GM23248 (cell line): ENCODE measurements around the gene PRICKLE1. TPM values are rescaled to one million over a fixed set of nuclear protein-coding genes. Genes with fewer than 3 reads are reported as not detected.

ENCODE experiments used
- DNase-seq: peaks from one replicate; pipeline ENCODE4 v3.0.0-alpha.2; 2015
- H2AFZ ChIP-seq: fragments of 200-600 bp; sonication (generic); 2 replicates; pipeline ENCODE4 v1.6.1; 2016; ENCODE audit warnings: antibody characterized with exemption
- H3F3A ChIP-seq: fragments of 200-600 bp; sonication (generic); 2 replicates; pipeline ENCODE4 v1.6.1; 2016; ENCODE audit warnings: mild to moderate bottlenecking, antibody characterized with exemption, mixed run types; ENCODE audit not compliant: insufficient read depth
- H3K27ac ChIP-seq: fragments of 200-600 bp; sonication (generic); 2 replicates; pipeline ENCODE4 v1.5.1; 2016; ENCODE audit warnings: mild to moderate bottlenecking
- H3K27me3 ChIP-seq: fragments of 200-600 bp; sonication (generic); replicated peaks from 2 replicates; pipeline ENCODE4 v1.6.1; 2016; ENCODE audit warnings: mild to moderate bottlenecking; ENCODE audit not compliant: insufficient read depth
- H3K36me3 ChIP-seq: fragments of 200-600 bp; sonication (generic); 2 replicates; pipeline ENCODE4 v1.6.1; 2016; ENCODE audit warnings: low read depth, mild to moderate bottlenecking
- H3K4me1 ChIP-seq: fragments of 200-600 bp; sonication (generic); 2 replicates; pipeline ENCODE4 v1.6.1; 2016; ENCODE audit warnings: mild to moderate bottlenecking; ENCODE audit not compliant: insufficient read depth
- H3K4me2 ChIP-seq: fragments of 200-600 bp; sonication (generic); one replicate; pipeline ENCODE4 v1.6.1; 2016; ENCODE audit warnings: mild to moderate bottlenecking; ENCODE audit not compliant: unreplicated experiment
- H3K4me3 ChIP-seq: fragments of 200-600 bp; sonication (generic); 2 replicates; pipeline ENCODE4 v1.5.1; 2016; ENCODE audit warnings: mild to moderate bottlenecking
- H3K79me2 ChIP-seq: fragments of 200-600 bp; sonication (generic); 2 replicates; pipeline ENCODE4 v1.6.1; 2016; ENCODE audit warnings: mild to moderate bottlenecking; ENCODE audit not compliant: insufficient read depth
- H3K9ac ChIP-seq: fragments of 200-600 bp; sonication (generic); 2 replicates; pipeline ENCODE4 v1.6.1; 2016; ENCODE audit warnings: mild to moderate bottlenecking
- H3K9me2 ChIP-seq: fragments of 200-600 bp; sonication (generic); 2 replicates; pipeline ENCODE4 v1.6.1; 2016; ENCODE audit warnings: mixed run types, mild to moderate bottlenecking, moderate library complexity; ENCODE audit not compliant: insufficient read depth
- H3K9me3 ChIP-seq: fragments of 200-600 bp; sonication (generic); one replicate; pipeline ENCODE4 v1.6.1; 2017; ENCODE audit warnings: low read depth
- H4K20me1 ChIP-seq: fragments of 200-600 bp; sonication (generic); 2 replicates; pipeline ENCODE4 v1.6.0; 2016; ENCODE audit not compliant: insufficient read depth
- EZH2 ChIP-seq: fragments of 200-600 bp; sonication (generic); IDR thresholded peaks from 2 replicates; pipeline ENCODE4 v1.6.1; 2018; ENCODE audit warnings: antibody characterized with exemption, mild to moderate bottlenecking; ENCODE audit not compliant: insufficient read depth, poor library complexity, severe bottlenecking
- EZH2phosphoT487 ChIP-seq: fragments of 200-600 bp; sonication (generic); IDR thresholded peaks from 2 replicates; pipeline ENCODE4 v1.6.1; 2018; ENCODE audit warnings: antibody characterized with exemption, moderate library complexity, mild to moderate bottlenecking, low read depth; ENCODE audit not compliant: insufficient read depth
- WGBS, 2 experiments: methylation state at CpG; one replicate each; pipeline ENCODE4 v1.1.6; 2015 to 2017; ENCODE audit warnings: low lambda C conversion rate in 2 of 2, low coverage in 1 of 2; ENCODE audit errors: missing lambda C conversion rate in 2 of 2; 5-methylcytosine and 5-hydroxymethylcytosine counted together
- in situ Hi-C: fragments of 300-500 bp; cut with MboI; formaldehyde crosslinking; loops from 2 replicates; pipeline ENCODE4 v1.15.0; 2020
- polyA plus RNA-seq: library from polyadenylated mRNA; unstranded; fragments of >200 nt; fragmentation: Nextera tagmentation; extraction: Ambion mirVana; gene quantifications from 2 replicates; pipeline ENCODE4 v1.2.1, GENCODE V29; 2016
- total RNA-seq: library from RNA; depleted of rRNA; stranded (reverse); fragments of >200 nt; shearing (Covaris generic); gene quantifications from 2 replicates; pipeline ENCODE4 v1.2.3, GENCODE V29; 2014

Gene PRICKLE1
- total and polyA plus RNA-seq, 2 experiments from 2014 or later: 12.9 to 25.7 TPM

GRCh38 chr12:42538203-42538602 is 51.3 kb downstream of the PRICKLE1 start:
- Histone ChIP-seq H3K9ac (no peak overlapping the region), H3K79me2 (peaks cover 89% of the 10 kb centered on the region), H3K27ac (no peak overlapping the region), H3K4me3 (no peak overlapping the region), H3F3A (no peaks in the 10 kb centered on the region), H2AFZ (no peak overlapping the region), H3K27me3 (no peaks in the 10 kb centered on the region), H3K36me3 (no peaks in the 10 kb centered on the region), H3K9me2 (no peaks in the 10 kb centered on the region), H4K20me1 (no peaks in the 10 kb centered on the region), H3K9me3 (no peaks in the 10 kb centered on the region), H3K4me2 (no peak overlapping the region), H3K4me1 (peaks cover 8% of the 10 kb centered on the region)
- DNase-seq: no peak
- in situ Hi-C loops: no loop called here
- no peak for TF ChIP-seq EZH2phosphoT487
- no peak for TF ChIP-seq EZH2
- WGBS, 2 experiments: 41 to 42% methylated on average over 3 of the region's 3 CpGs

- in situ Hi-C loops: no loop called here
- TF ChIP-seq EZH2phosphoT487 (no peak), EZH2 (no peak)
- no peak overlapping the region for H3K9ac ChIP-seq
- H3K9me3 ChIP-seq: no peaks in the 10 kb centered on the region
- peaks cover 6% of the 10 kb centered on the region; the same call in 1 of the 2 replicates for H3K36me3 ChIP-seq
- no peaks in the 10 kb centered on the region for H3K9me2 ChIP-seq
- H3K4me3 ChIP-seq: no peak overlapping the region
- H3K27ac ChIP-seq: no peak overlapping the region
- 77 to 93% methylated on average over 4 of the region's 4 CpGs for WGBS, 2 experiments
- DNase-seq: no peak
- no peaks in the 10 kb centered on the region; the same call in none of the 2 replicates for H3K4me1 ChIP-seq
- no peak overlapping the region for H2AFZ ChIP-seq
- H3K79me2 ChIP-seq: peaks cover 92% of the 10 kb centered on the region
- H3F3A ChIP-seq: no peaks in the 10 kb centered on the region
- H3K4me2 ChIP-seq: no peak overlapping the region
- no peaks in the 10 kb centered on the region for H4K20me1 ChIP-seq
- no peaks in the 10 kb centered on the region for H3K27me3 ChIP-seq
These were observed 55.2 kb downstream of the PRICKLE1 start for GRCh38 chr12:42534184-42534838.

GRCh38 chr12:42530284-42530683 is 59.3 kb downstream of the PRICKLE1 start:
- Histone ChIP-seq H3K27me3 (no peaks in the 10 kb centered on the region), H3K9me3 (no peaks in the 10 kb centered on the region), H3K4me1 (no peaks in the 10 kb centered on the region; the same call in 1 of the 2 replicates), H3K9ac (no peak overlapping the region), H3F3A (no peaks in the 10 kb centered on the region), H3K9me2 (no peaks in the 10 kb centered on the region), H4K20me1 (no peaks in the 10 kb centered on the region), H3K36me3 (peaks cover 6% of the 10 kb centered on the region; the same call in 1 of the 2 replicates), H2AFZ (no peak overlapping the region), H3K79me2 (peaks cover 76% of the 10 kb centered on the region), H3K4me2 (no peak overlapping the region), H3K27ac (no peak overlapping the region), H3K4me3 (no peak overlapping the region)
- WGBS, 2 experiments: 89 to 98% methylated on average over 2 of the region's 2 CpGs
- in situ Hi-C loops: no loop called here
- TF ChIP-seq EZH2: no peak
- TF ChIP-seq EZH2phosphoT487: no peak
- no peak for DNase-seq

DNA sequence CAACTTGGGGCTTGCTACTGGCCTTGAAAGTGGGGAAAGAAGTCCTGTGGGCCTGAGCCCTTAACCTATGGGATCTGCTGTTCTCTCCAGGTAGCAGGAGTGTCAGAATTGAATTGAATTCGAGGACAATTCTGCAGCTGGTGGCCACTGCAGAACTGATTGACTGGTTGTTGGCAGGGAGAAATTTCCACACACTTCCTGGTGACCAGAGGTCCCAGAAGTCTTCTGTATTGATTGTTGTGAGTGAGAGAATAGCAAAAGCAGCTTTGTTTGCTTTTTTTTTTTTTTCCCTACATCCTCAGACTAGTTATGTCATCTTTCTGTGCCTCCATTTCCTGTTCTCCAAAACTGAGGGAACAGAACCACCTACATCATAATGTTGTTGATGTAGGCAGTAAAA is 64.1 kb downstream of the PRICKLE1 start:
- Histone ChIP-seq H3K9me2 (no peaks in the 10 kb centered on the region), H3K4me2 (no peak overlapping the region), H3F3A (no peaks in the 10 kb centered on the region), H3K9ac (no peak overlapping the region), H4K20me1 (no peaks in the 10 kb centered on the region), H3K27me3 (no peaks in the 10 kb centered on the region), H2AFZ (no peak overlapping the region), H3K79me2 (peaks cover 74% of the 10 kb centered on the region), H3K36me3 (peaks cover 5% of the 10 kb centered on the region; the same call in 1 of the 2 replicates), H3K4me3 (no peak overlapping the region), H3K9me3 (no peaks in the 10 kb centered on the region), H3K27ac (no peak overlapping the region), H3K4me1 (peaks cover 4% of the 10 kb centered on the region; the same call in 1 of the 2 replicates)
- in situ Hi-C loops: no loop called here
- DNase-seq: no peak
- WGBS, 2 experiments: 93% methylated on average over 1 of the region's 1 CpG
- no peak for TF ChIP-seq EZH2
- TF ChIP-seq EZH2phosphoT487: no peak
